ENCODE results near the gene AGO4.

DNA sequence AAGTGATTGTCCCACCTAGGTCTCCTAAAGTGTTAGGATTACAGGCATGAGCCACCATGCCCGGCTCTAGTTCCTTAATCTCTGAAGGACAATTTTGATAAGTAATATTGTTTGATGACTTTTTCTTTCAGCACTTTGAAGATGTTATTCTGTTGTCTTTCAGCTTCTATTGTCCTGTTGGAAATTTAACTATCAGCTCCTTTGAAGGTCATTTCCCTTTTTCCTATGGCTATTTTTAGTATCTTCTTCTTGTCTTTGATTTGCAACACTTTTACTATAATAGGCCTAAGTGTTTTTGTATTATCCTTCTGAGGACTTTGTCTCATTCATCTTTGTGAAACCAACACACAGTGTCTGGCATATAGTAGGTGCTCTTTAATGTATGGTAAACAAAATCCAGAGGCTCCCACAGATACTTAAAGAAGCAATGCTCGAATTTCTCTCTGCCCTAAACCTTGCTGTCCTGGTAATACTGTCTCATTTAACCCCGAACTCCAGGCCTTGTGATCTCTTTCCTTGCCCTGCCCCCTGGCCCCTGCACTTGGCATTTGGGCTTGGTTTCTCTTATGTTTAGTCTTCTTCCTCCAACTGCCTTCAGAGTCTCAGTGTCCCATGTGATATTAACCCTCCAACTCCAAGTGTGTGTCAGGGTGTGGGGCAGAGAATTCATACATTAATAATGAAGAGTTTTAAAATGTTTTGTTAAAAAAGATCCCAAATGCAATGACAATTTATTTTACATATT is 56.2 kb downstream of the AGO4 start:
- TF ChIP-seq, protein P1, sequence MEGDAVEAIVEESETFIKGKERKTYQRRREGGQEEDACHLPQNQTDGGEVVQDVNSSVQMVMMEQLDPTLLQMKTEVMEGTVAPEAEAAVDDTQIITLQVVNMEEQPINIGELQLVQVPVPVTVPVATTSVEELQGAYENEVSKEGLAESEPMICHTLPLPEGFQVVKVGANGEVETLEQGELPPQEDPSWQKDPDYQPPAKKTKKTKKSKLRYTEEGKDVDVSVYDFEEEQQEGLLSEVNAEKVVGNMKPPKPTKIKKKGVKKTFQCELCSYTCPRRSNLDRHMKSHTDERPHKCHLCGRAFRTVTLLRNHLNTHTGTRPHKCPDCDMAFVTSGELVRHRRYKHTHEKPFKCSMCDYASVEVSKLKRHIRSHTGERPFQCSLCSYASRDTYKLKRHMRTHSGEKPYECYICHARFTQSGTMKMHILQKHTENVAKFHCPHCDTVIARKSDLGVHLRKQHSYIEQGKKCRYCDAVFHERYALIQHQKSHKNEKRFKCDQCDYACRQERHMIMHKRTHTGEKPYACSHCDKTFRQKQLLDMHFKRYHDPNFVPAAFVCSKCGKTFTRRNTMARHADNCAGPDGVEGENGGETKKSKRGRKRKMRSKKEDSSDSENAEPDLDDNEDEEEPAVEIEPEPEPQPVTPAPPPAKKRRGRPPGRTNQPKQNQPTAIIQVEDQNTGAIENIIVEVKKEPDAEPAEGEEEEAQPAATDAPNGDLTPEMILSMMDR (conservative IDR thresholded peaks at IDR 0.05 in 1 of 2, IDR thresholded peaks at IDR 0.05 in 1 of 2; ENCODE audit: extremely low read depth in 1 of 2, insufficient read depth in 1 of 2, low read depth in 1 of 2, low read length in 2 of 2) = no peak
- no peak for TF ChIP-seq EZH2 (IDR thresholded peaks at IDR 0.05; ENCODE audit: borderline replicate concordance, low read length)

Data from mammary epithelial cell (primary cell).